Spleen (tissue), 11 donors: Measurements from ENCODE around the gene SETBP1. TPM values are rescaled to one million over a fixed set of nuclear protein-coding genes. Genes with fewer than 3 reads are reported as not detected.
A peak's percentile ranks its signal among the peaks of the same experiment; 100 is the strongest.

Source experiments
- DNase-seq: peaks from one replicate; pipeline ENCODE4 v3.0.0-alpha.2; 2020
- H3K27ac ChIP-seq, 8 donors: fragments of 200-600 bp; sonication (generic) in 7 of 8; 1 replicate in 4 of 8; 2 replicates in 4 of 8; pipeline versions ENCODE4 v1.5.0 to v1.8.0; 2016 to 2021; ENCODE audit warnings: inconsistent platforms in 4 of 8, mild to moderate bottlenecking in 4 of 8, moderate library complexity in 1 of 8
- H3K27me3 ChIP-seq, 7 donors: fragments of 200-600 bp; sonication (generic) in 6 of 7; replicated peaks in 1 of 7; 1 replicate in 4 of 7; 2 replicates in 3 of 7; pipeline versions ENCODE4 v1.5.0 to v1.8.0; 2016 to 2021; ENCODE audit warnings: inconsistent platforms in 3 of 7, mild to moderate bottlenecking in 1 of 7
- H3K36me3 ChIP-seq, 6 donors: fragments of 200-600 bp; sonication (generic) in 5 of 6; 1 replicate in 4 of 6; 2 replicates in 2 of 6; pipeline versions ENCODE4 v1.5.0 to v1.8.0; 2016 to 2021; ENCODE audit warnings: inconsistent platforms in 2 of 6
- H3K4me1 ChIP-seq, 6 donors: fragments of 200-600 bp; sonication (generic) in 5 of 6; 1 replicate in 3 of 6; 2 replicates in 3 of 6; pipeline versions ENCODE4 v1.5.0 to v1.8.0; 2016 to 2021; ENCODE audit warnings: inconsistent platforms in 3 of 6
- H3K4me3 ChIP-seq, 8 donors: fragments of 200-600 bp; sonication (generic) in 7 of 8; 1 replicate in 4 of 8; 2 replicates in 4 of 8; pipeline versions ENCODE4 v1.5.0 to v1.8.0; 2016 to 2021; ENCODE audit warnings: inconsistent platforms in 4 of 8, mild to moderate bottlenecking in 4 of 8, moderate library complexity in 2 of 8
- H3K9me3 ChIP-seq, 8 donors: fragments of 200-600 bp; sonication (generic) in 7 of 8; 1 replicate in 4 of 8; 2 replicates in 4 of 8; pipeline versions ENCODE4 v1.5.0 to v1.8.0; 2016 to 2021; ENCODE audit warnings: inconsistent platforms in 4 of 8
- POLR2A ChIP-seq, 3 donors: fragments of 450-650 bp; IDR thresholded peaks; one replicate each; pipeline ENCODE4 v1.5.1; 2017; ENCODE audit warnings: antibody characterized with exemption in 3 of 3, mild to moderate bottlenecking in 1 of 3
- POLR2AphosphoS5 ChIP-seq, 3 donors: sonication (generic); formaldehyde crosslinking; IDR thresholded peaks; one replicate each; pipeline ENCODE4 v1.5.1; 2017; ENCODE audit warnings: antibody characterized with exemption in 3 of 3
- WGBS, 5 donors: extraction: QIAGEN DNeasy Blood & Tissue Kit in 3 of 5; methylation state at CpG; one replicate each; pipeline versions ENCODE4 v1.1.5 to v1.1.7; 2013 to 2018; 5-methylcytosine and 5-hydroxymethylcytosine counted together
- intact Hi-C: fragments of 100-400 bp; cut with DNase I; formaldehyde crosslinking; loops from one replicate; pipeline ENCODE4 v1.15.0; 2023; ENCODE audit warnings: low total_unique reads
- polyA plus RNA-seq, 3 donors: library from polyadenylated mRNA; stranded (reverse); fragments of 200-250 nt; gene quantifications; one replicate each; pipeline ENCODE4 v1.2.1, GENCODE V29; 2013
- total RNA-seq, 7 donors: library from RNA; depleted of rRNA in 3 of 7; stranded (reverse); fragments of >200 nt in 3 of 7; fragmentation: NEBNext Ultra II Directional in 4 of 7; extraction: Animal tissue kit (Norgen Biotek cat#: 25700) in 4 of 7; gene quantifications; one replicate each; pipeline versions ENCODE4 v1.1.0 to v1.2.1, GENCODE V29; 2016 to 2021
- TF ChIP-seq, protein P1 (sequence below), 11 experiments: fragments of 200-600 bp in 7 of 11; fragments of 450-650 bp in 4 of 11; sonication (generic) in 4 of 11; IDR thresholded peaks in 8 of 11; conservative IDR thresholded peaks in 3 of 11; 1 replicate in 7 of 11; 2 replicates in 4 of 11; pipeline versions ENCODE4 v1.4.0 to v1.8.0; 2016 to 2021; ENCODE audit warnings: antibody characterized with exemption in 11 of 11, inconsistent platforms in 4 of 11, mild to moderate bottlenecking in 1 of 11
- donor health status: healthy with polysubstance abuse.
- donor health status: DM: no; HTN: no; CAD: no; lungs with moderate emphysema.
- donor health status: DM: no; HTN: no; CAD: no.
- donor health status: Bipolar disorder and iron deficiency.
- donor health status: healthy.
- donor health status: DM: no; HTN: no; CAD: no.
- donor health status: DM: yes; HTN: yes; CAD: no.

Gene SETBP1
- total and polyA plus RNA-seq, 10 donors = 2.0 to 50.7 (median 33.1) TPM

DNA sequence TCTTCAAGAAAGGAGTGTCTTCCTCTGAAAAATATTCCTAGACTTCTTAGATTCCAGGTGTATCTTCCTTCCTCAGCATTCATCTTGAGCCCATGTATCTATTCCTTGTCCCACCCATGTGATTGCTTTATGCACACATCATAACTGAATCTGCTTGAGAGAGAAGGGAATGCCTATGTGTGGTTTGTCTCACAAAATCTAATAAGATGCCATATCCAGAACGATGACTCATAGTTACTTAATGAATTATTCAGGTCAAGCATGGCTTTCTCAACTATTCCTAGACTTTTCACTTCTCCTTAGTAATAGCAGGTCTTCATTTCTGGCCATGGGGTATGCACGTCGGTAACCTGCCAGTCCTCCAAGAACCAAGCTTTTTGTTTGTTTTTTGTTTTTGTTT, 121.8 kb downstream of the SETBP1 start:
- no peak overlapping the region for H3K4me3 ChIP-seq
- peak overlapping the region in 4 of 8 donors; percentile 26 to 52 (median 34) for H3K27ac ChIP-seq
- no peak for DNase-seq
- intact Hi-C loops = no loop called here
- no peak for TF ChIP-seq POLR2A (IDR thresholded peaks at IDR 0.05)
- TF ChIP-seq POLR2AphosphoS5 (IDR thresholded peaks at IDR 0.05) = no peak
- TF ChIP-seq, protein P1, sequence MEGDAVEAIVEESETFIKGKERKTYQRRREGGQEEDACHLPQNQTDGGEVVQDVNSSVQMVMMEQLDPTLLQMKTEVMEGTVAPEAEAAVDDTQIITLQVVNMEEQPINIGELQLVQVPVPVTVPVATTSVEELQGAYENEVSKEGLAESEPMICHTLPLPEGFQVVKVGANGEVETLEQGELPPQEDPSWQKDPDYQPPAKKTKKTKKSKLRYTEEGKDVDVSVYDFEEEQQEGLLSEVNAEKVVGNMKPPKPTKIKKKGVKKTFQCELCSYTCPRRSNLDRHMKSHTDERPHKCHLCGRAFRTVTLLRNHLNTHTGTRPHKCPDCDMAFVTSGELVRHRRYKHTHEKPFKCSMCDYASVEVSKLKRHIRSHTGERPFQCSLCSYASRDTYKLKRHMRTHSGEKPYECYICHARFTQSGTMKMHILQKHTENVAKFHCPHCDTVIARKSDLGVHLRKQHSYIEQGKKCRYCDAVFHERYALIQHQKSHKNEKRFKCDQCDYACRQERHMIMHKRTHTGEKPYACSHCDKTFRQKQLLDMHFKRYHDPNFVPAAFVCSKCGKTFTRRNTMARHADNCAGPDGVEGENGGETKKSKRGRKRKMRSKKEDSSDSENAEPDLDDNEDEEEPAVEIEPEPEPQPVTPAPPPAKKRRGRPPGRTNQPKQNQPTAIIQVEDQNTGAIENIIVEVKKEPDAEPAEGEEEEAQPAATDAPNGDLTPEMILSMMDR (IDR thresholded peaks at IDR 0.05 in 8 of 11, conservative IDR thresholded peaks at IDR 0.05 in 3 of 11) = no peak
- no peaks in the 10 kb centered on the region for H3K27me3 ChIP-seq
- H3K36me3 ChIP-seq = no peaks in the 10 kb centered on the region
- H3K4me1 ChIP-seq = peaks cover 13 to 56% (median 28%) of the 10 kb centered on the region in 6 donors
- WGBS, 5 donors = 81 to 92% (median 84%) methylated on average over 3 of the region's 3 CpGs
- peaks cover 0 to 4% (median 0%) of the 10 kb centered on the region in 8 donors for H3K9me3 ChIP-seq

DNA sequence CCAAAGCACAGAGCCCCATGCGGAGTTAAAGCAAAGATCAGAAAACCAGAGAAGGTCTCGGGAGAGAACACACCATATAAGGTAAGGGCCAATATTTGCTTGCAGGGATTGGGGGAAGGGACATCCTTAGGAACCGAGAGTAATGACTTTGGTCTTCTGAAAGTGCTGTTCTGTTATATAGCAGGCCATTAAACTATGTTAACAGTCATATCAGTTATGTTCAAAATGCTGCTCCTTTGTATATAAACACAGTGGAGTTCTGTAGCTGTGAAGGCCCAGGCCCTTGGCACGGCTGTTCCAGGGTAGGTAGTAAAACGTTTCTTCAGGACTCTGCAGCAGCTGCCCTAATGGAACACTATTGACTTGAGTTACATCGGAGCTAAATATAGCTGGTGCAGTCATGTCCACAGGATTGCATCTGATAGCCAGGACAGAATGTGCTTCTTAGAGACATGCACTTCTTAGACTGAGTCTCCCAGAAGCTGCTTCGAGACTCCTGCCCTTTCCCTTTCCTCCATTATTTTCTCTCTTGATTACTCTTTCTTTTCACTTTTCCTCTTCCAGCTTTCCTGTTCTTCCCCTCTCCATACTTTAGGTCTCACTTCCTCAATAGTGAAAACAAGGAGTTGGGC, 122.4 kb downstream of the SETBP1 start:
- Histone ChIP-seq H3K4me3 (no peak overlapping the region), H3K9me3 (peaks cover 0 to 4% (median 0%) of the 10 kb centered on the region in 8 donors), H3K4me1 (peaks cover 13 to 59% (median 30%) of the 10 kb centered on the region in 6 donors), H3K27me3 (no peaks in the 10 kb centered on the region), H3K36me3 (no peaks in the 10 kb centered on the region), H3K27ac (peak overlapping the region in 4 of 8 donors; percentile 26 to 52 (median 34))
- no peak for DNase-seq
- intact Hi-C loops = no loop called here
- 66 to 93% (median 84%) methylated on average over 7 of the region's 7 CpGs for WGBS, 5 donors
- peak in 1 of 3 donors; percentile 28 for TF ChIP-seq POLR2AphosphoS5 (IDR thresholded peaks at IDR 0.05)
- TF ChIP-seq, protein P1 (IDR thresholded peaks at IDR 0.05 in 8 of 11, conservative IDR thresholded peaks at IDR 0.05 in 3 of 11) = no peak

DNA sequence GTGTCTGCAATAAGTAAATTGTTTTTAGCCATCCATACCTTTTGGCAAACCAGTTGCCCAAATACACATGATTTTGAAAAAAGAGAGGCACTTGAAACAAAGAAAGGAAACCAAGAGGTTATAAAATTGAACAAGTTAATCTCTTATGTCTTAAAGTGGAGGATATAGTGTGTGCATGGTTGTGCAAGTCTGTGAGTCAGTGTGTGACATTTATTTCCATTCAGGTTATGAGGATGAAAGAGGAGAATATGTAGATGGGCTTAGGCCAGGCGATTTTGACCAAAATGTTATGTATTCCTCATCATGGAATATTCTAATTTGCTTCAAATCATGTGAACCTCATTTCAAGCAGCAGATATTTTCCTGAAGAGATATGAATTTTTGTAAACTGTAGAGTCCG, 123.3 kb downstream of the SETBP1 start:
- no peaks in the 10 kb centered on the region for H3K36me3 ChIP-seq
- H3K4me3 ChIP-seq = no peak overlapping the region
- H3K4me1 ChIP-seq = peaks cover 8 to 50% (median 29%) of the 10 kb centered on the region in 6 donors
- no peaks in the 10 kb centered on the region for H3K27me3 ChIP-seq
- WGBS, 5 donors = 84 to 93% (median 90%) methylated on average over 2 of the region's 2 CpGs
- DNase-seq = no peak
- intact Hi-C loops = no loop called here
- no peak for TF ChIP-seq POLR2AphosphoS5 (IDR thresholded peaks at IDR 0.05)
- TF ChIP-seq, protein P1 (IDR thresholded peaks at IDR 0.05 in 8 of 11, conservative IDR thresholded peaks at IDR 0.05 in 3 of 11) = no peak
- peak overlapping the region in 3 of 8 donors; percentile 1 to 52 (median 35) for H3K27ac ChIP-seq
- peaks cover 0 to 4% (median 0%) of the 10 kb centered on the region in 8 donors for H3K9me3 ChIP-seq

DNA sequence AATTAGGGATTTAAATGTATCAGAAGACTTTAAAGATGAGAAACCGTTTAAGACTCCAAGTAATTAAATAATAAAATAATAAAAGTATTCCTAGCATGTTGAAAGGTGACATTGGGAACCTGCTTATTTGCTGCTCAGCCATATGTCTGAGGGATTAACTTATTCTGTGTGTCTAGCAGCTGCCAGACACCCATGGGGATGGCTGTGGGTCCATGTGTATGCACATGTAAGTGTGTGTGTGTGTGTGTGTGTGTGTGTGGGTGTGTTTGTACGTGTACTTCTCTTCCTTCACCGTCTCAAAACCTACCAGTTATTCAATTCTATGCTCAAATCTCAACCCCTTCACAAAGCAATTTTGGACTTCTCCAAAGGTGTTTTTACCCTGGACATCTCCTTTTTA, 124.5 kb downstream of the SETBP1 start:
- no peaks in the 10 kb centered on the region for H3K27me3 ChIP-seq
- H3K4me1 ChIP-seq = peaks cover 8 to 38% (median 18%) of the 10 kb centered on the region in 6 donors
- intact Hi-C loops = no loop called here
- no peak overlapping the region for H3K27ac ChIP-seq
- H3K4me3 ChIP-seq = no peak overlapping the region
- peaks cover 0 to 4% (median 0%) of the 10 kb centered on the region in 8 donors for H3K9me3 ChIP-seq
- WGBS, 5 donors = 77 to 93% (median 81%) methylated on average over 3 of the region's 3 CpGs
- TF ChIP-seq POLR2A (IDR thresholded peaks at IDR 0.05) (no peak), POLR2AphosphoS5 (IDR thresholded peaks at IDR 0.05) (no peak)
- TF ChIP-seq, protein P1 (IDR thresholded peaks at IDR 0.05 in 8 of 11, conservative IDR thresholded peaks at IDR 0.05 in 3 of 11) = no peak
- no peaks in the 10 kb centered on the region for H3K36me3 ChIP-seq
- DNase-seq = no peak
